Loucy (cell line): Measurements from ENCODE around the gene MTO1.

ENCODE experiments used
- CTCF ChIP-seq: fragments of 200-600 bp; sonication (generic); conservative IDR thresholded peaks from 2 replicates; pipeline ENCODE4 v1.5.1; 2014; ENCODE audit warnings: mild to moderate bottlenecking, antibody characterized with exemption, low read length
- EZH2phosphoT487 ChIP-seq: fragments of 200-600 bp; IDR thresholded peaks from 2 replicates; pipeline ENCODE4 v1.6.1; 2018; ENCODE audit warnings: antibody characterized with exemption, mild to moderate bottlenecking, moderate library complexity, borderline replicate concordance

- no peak for TF ChIP-seq CTCF
- no peak for TF ChIP-seq EZH2phosphoT487
Observed at GRCh38 chr6:73460056-73460455, 1.5 kb upstream of the MTO1 start.
